Natural killer cell (primary cell): ENCODE measurements around the gene TUBA1C. TPM values are rescaled to one million over a fixed set of nuclear protein-coding genes. Genes with fewer than 3 reads are reported as not detected.
A peak's percentile ranks its signal among the peaks of the same experiment; 100 is the strongest.

Experiments
- ATAC-seq, 3 donors: fragments of 150-1000 bp in 2 of 3; fragments of 200-7000 bp in 1 of 3; cut with Tn5 transposase; 1 replicate in 1 of 3; 2 replicates in 2 of 3; pipeline ENCODE4 v1.10.0; 2021; ENCODE audit warnings: mild to moderate bottlenecking in 2 of 3, moderate library complexity in 2 of 3
- DNase-seq, 2 donors: peaks; one replicate each; pipeline versions ENCODE4 v3.0.0 to v3.0.0-alpha.2; 2013 to 2021; ENCODE audit warnings: mixed read lengths in 1 of 2
- H3K27ac ChIP-seq: one replicate; pipeline ENCODE4 v1.5.1; 2013; ENCODE audit warnings: mild to moderate bottlenecking, low read length
- H3K27me3 ChIP-seq: one replicate; pipeline ENCODE4 v1.6.1; 2013; ENCODE audit warnings: low read length; ENCODE audit not compliant: control insufficient read depth, insufficient read depth
- H3K36me3 ChIP-seq: one replicate; pipeline ENCODE4 v1.6.1; 2013; ENCODE audit warnings: low read length; ENCODE audit not compliant: control insufficient read depth, insufficient read depth
- H3K4me1 ChIP-seq: one replicate; pipeline ENCODE4 v1.6.1; 2013; ENCODE audit warnings: low read length; ENCODE audit not compliant: control insufficient read depth, insufficient read depth
- H3K4me3 ChIP-seq: one replicate; pipeline ENCODE4 v1.5.1; 2013; ENCODE audit warnings: low read length
- H3K9me3 ChIP-seq: one replicate; pipeline ENCODE4 v1.6.1; 2013; ENCODE audit warnings: low read length; ENCODE audit not compliant: control insufficient read depth, insufficient read depth
- H3K27ac Mint-ChIP-seq, 2 donors: one replicate each; pipeline ENCODE4 v1.8.0; 2022; ENCODE audit warnings: mild to moderate bottlenecking in 2 of 2, mixed read lengths in 2 of 2, moderate library complexity in 1 of 2
- H3K27me3 Mint-ChIP-seq, 2 donors: one replicate each; pipeline ENCODE4 v1.8.0; 2022; ENCODE audit warnings: low read depth in 2 of 2, mixed read lengths in 2 of 2
- H3K36me3 Mint-ChIP-seq: one replicate; pipeline ENCODE4 v1.8.0; 2022; ENCODE audit warnings: mixed read lengths
- H3K4me1 Mint-ChIP-seq, 2 donors: one replicate each; pipeline ENCODE4 v1.8.0; 2022; ENCODE audit warnings: mixed read lengths in 2 of 2
- H3K4me3 Mint-ChIP-seq: one replicate; pipeline ENCODE4 v1.8.0; 2022; ENCODE audit warnings: mild to moderate bottlenecking, moderate library complexity, mixed read lengths
- H3K9me3 Mint-ChIP-seq, 2 donors: one replicate each; pipeline ENCODE4 v1.8.0; 2022; ENCODE audit warnings: mixed read lengths in 2 of 2
- WGBS: methylation state at CpG from one replicate; pipeline ENCODE4 v1.1.7; 2013; ENCODE audit warnings: missing lambda C conversion rate; ENCODE audit not compliant: insufficient coverage; 5-methylcytosine and 5-hydroxymethylcytosine counted together
- intact Hi-C: fragments of 100-400 bp; cut with micrococcal nuclease; formaldehyde crosslinking; loops from one replicate; pipeline ENCODE4 v1.14.2; 2022
- total RNA-seq, 4 donors: library from RNA; stranded (reverse); fragments of 120-200 nt in 1 of 4; gene quantifications; one replicate each; pipeline versions ENCODE4 v1.2.3 to v1.2.4, GENCODE V29; 2013 to 2022
- TF ChIP-seq, protein P1 (sequence below): fragments of 200-600 bp; IDR thresholded peaks from one replicate; pipeline ENCODE4 v1.8.0; 2022; ENCODE audit warnings: antibody characterized with exemption

TUBA1C gene
- total RNA-seq, 3 donors from 2014 or later (not counting 1 experiment from before 2014, with no cell fraction given) = 19.0 to 39.6 (median 24.9) TPM

DNA sequence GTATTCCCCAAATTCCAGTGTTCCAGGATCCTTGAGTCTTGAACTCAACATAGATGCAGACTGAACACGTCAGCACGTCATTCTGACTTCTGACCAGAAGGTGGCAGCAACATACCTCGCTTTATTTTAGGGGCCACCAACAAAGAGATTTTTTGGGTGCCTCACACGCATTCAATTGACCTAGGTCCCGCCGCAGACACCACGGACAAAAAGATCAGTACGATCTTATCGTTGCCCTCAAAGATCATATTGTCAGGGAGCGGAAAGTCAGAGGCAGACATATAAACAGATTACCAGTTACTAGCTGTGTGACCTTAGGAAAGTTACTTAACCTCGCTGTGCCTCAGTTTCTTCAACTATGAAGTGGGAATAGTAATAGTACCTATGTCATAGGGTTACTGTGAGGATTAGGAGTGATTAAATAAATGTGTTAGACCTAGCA lies 23.6 kb downstream of the TUBA1C start:
- peaks cover 0 to 4% of the 10 kb centered on the region in 2 donors for H3K4me1 Mint-ChIP-seq
- H3K36me3 ChIP-seq = no peaks in the 10 kb centered on the region
- ATAC-seq (peak; percentile 67 to 85 (median 83)), DNase-seq (peak; percentile 59 to 87)
- no peak overlapping the region for H3K27ac Mint-ChIP-seq
- WGBS = 9% methylated on average over 11 of the region's 11 CpGs
- peaks cover 39 to 44% of the 10 kb centered on the region in 2 donors for H3K27me3 Mint-ChIP-seq
- H3K9me3 ChIP-seq = no peaks in the 10 kb centered on the region
- peaks cover 8% of the 10 kb centered on the region for H3K27me3 ChIP-seq
- H3K27ac ChIP-seq = no peak overlapping the region
- no peaks in the 10 kb centered on the region for H3K36me3 Mint-ChIP-seq
- no peaks in the 10 kb centered on the region for H3K9me3 Mint-ChIP-seq
- no peak overlapping the region for H3K4me3 Mint-ChIP-seq
- intact Hi-C loops = loop anchor here (1.0 kb wide), 2 partner anchors 54 to 226 kb away; no protein-coding TSS in a partner anchor
- no peaks in the 10 kb centered on the region for H3K4me1 ChIP-seq
- TF ChIP-seq, protein P1, sequence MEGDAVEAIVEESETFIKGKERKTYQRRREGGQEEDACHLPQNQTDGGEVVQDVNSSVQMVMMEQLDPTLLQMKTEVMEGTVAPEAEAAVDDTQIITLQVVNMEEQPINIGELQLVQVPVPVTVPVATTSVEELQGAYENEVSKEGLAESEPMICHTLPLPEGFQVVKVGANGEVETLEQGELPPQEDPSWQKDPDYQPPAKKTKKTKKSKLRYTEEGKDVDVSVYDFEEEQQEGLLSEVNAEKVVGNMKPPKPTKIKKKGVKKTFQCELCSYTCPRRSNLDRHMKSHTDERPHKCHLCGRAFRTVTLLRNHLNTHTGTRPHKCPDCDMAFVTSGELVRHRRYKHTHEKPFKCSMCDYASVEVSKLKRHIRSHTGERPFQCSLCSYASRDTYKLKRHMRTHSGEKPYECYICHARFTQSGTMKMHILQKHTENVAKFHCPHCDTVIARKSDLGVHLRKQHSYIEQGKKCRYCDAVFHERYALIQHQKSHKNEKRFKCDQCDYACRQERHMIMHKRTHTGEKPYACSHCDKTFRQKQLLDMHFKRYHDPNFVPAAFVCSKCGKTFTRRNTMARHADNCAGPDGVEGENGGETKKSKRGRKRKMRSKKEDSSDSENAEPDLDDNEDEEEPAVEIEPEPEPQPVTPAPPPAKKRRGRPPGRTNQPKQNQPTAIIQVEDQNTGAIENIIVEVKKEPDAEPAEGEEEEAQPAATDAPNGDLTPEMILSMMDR = peak; percentile 95
- H3K4me3 ChIP-seq = no peak overlapping the region

- ATAC-seq = no peak
- H3K36me3 Mint-ChIP-seq = no peaks in the 10 kb centered on the region
These were observed 24.2 kb downstream of the TUBA1C start for GRCh38 chr12:49288922-49289555.

GRCh38 chr12:49292729-49293055 lies 27.8 kb downstream of the TUBA1C start:
- Mint-ChIP-seq H3K27me3 (peaks cover 25 to 53% of the 10 kb centered on the region in 2 donors), H3K36me3 (no peaks in the 10 kb centered on the region), H3K9me3 (no peaks in the 10 kb centered on the region), H3K27ac (no peak overlapping the region), H3K4me1 (peaks cover 0 to 4% of the 10 kb centered on the region in 2 donors), H3K4me3 (no peak overlapping the region)
- TF ChIP-seq, protein P1 = no peak
- 89% methylated on average over 7 of the region's 7 CpGs for WGBS
- intact Hi-C loops = no loop called here
- Histone ChIP-seq H3K27ac (no peak overlapping the region), H3K4me3 (no peak overlapping the region), H3K4me1 (peaks cover 18% of the 10 kb centered on the region), H3K9me3 (no peaks in the 10 kb centered on the region), H3K36me3 (no peaks in the 10 kb centered on the region), H3K27me3 (peaks cover 39% of the 10 kb centered on the region)
- no peak for ATAC-seq
- no peak for DNase-seq

More at GRCh38 chr12:49288922-49289555, 24.2 kb downstream of the TUBA1C start:
- Histone ChIP-seq H3K4me3 (no peak overlapping the region), H3K9me3 (no peaks in the 10 kb centered on the region), H3K4me1 (no peaks in the 10 kb centered on the region), H3K27me3 (peaks cover 11% of the 10 kb centered on the region), H3K36me3 (no peaks in the 10 kb centered on the region), H3K27ac (no peak overlapping the region)
- TF ChIP-seq, protein P1 = no peak
- peaks cover 39 to 47% of the 10 kb centered on the region in 2 donors for H3K27me3 Mint-ChIP-seq
- H3K4me1 Mint-ChIP-seq = peaks cover 0 to 4% of the 10 kb centered on the region in 2 donors
- H3K27ac Mint-ChIP-seq = no peak overlapping the region
- H3K9me3 Mint-ChIP-seq = no peaks in the 10 kb centered on the region
- no peak for DNase-seq
- intact Hi-C loops = loop anchor here (1.0 kb wide), 2 partner anchors 53 to 225 kb away; no protein-coding TSS in a partner anchor
- 77% methylated on average over 9 of the region's 9 CpGs for WGBS
- no peak overlapping the region for H3K4me3 Mint-ChIP-seq
